DMS53 treated with DMSO at 0.1 percent for 48 hours (cell line): ENCODE results near the gene NOSIP.

Experiments
- DNase-seq: peaks from one replicate; lab custom pipeline; 2025; ENCODE audit not compliant: unreplicated experiment; lab: John Stamatoyannopoulos, UW

The NOSIP gene

DNA sequence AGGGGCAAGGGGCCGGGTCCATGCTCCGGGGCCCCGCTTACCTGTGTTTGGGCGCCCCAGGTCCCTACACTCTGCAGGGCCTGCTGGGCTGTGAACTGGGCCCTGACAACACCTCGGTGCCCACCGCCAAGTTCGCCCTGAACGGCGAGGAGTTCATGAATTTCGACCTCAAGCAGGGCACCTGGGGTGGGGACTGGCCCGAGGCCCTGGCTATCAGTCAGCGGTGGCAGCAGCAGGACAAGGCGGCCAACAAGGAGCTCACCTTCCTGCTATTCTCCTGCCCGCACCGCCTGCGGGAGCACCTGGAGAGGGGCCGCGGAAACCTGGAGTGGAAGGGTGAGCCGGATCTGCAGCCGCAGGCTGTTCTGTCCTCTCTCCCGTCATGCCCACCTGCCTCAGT is 66.2 kb downstream of the NOSIP start:
- DNase-seq = no peak

DNA sequence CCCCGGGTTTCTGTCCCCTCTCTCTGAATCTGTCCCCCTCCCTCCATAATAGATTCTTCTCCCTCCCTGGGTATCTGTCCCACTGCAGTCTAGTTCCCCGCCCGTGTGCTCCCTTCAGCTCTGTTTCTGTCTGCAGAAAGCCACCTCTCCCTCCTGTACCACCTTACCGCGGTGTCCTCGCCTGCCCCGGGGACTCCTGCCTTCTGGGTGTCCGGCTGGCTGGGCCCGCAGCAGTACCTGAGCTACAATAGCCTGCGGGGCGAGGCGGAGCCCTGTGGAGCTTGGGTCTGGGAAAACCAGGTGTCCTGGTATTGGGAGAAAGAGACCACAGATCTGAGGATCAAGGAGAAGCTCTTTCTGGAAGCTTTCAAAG is 66.6 kb downstream of the NOSIP start:
- no peak for DNase-seq

DNA sequence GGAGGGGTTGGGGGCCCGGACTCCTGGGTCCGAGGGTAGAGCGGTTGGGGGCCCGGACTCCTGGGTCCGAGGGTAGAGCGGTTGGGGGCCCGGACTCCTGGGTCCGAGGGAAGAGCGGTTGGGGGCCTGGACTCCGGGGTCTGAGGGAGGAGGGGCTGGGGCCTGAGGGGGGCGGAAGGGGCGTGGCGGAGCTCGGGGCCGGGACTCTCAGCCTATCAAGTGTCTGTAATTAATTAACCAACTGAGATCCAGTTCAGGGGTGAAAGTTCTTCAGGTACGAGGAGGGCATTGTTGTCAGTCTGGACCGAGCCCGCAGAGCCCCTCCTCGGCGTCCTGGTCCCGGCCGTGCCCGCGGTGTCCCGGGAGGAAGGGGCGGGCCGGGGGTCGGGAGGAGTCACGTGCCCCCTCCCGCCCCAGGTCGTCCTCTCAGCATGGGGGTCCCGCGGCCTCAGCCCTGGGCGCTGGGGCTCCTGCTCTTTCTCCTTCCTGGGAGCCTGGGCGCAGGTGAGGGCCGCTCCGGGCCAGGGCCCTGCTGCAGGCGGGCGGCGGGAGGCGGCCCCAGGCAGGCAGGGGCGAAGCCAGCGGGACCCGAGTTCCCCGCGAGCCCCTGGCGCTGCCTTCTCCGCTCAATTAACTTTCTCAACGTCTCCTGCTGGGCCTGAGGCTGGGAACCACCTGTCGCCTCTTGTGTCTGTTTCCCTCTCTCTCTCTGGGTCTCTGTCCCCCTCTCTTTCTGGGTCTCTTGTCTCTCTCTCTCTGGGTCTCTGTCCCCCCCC is 67.2 kb downstream of the NOSIP start:
- peak; percentile 13 for DNase-seq

DNA sequence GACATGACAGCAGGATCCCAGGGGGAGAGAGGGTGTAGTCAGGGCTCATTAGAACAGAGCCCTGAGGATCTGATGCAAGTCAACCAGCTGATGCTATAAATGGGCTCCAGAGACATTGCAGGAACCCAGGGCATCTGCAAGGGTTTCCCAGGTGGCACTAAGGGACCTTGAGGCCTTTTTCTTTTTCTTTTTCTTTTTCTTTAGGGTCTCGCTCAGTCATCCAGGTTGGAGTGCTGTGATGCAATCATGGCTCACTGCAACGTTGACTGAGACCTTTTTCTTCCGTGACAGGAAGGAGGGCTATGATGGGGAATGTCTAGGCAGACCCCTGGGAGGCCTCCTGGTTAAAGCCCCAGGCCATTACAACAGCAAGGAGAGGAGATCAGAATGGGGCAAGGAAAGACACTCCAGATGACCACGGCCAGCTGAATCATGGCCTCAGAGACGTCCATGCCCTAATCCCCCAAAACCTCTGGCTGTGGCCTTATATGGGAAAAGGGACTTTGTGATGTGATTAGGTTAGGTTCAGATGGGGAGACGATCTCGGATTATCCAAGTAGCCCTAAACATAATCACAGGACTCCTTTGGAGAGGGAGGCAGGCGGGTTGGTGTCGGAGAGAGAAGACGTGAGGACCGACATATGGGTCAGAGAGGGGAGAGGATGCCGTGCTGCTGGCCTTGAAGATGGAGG is 72.4 kb downstream of the NOSIP start:
- DNase-seq = no peak

DNA sequence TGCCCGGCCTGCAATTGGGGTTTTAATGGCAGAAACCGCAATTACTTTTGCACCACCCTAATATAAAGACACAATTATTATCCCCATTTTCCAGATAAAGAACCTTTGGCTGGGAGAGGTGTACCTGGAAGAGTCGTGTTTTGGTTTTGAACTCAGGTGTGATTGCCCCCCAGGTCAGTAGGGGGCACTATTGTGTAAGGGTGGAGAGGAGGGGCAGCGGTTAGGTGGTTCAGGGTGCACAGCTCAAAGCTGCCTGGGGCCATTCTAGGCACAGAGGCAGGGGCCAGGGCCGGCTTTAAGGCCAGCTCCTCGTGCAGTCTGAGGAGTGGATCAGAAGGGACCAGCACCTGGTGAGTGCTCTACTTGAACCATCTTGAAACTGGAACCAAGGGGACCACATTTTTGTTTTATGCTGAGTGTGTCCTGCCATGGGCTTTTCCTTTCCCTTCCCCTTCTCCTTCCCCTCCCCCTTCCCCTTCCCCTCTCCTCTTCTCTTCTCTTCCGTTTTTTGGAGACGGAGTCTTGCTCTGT is 73.7 kb downstream of the NOSIP start:
- DNase-seq = peak; percentile 57
